GM13977 (cell line): ENCODE measurements around the gene TTBK1.

Experiments used
- DNase-seq: peaks from one replicate; pipeline ENCODE4 v3.0.0; 2012; ENCODE audit warnings: low spot score
- CTCF ChIP-seq: IDR thresholded peaks from 2 replicates; pipeline ENCODE4 v1.5.1; 2012; ENCODE audit warnings: mild to moderate bottlenecking, control low read depth; ENCODE audit not compliant: insufficient read depth; ENCODE audit errors: extremely low read depth, missing control alignments
- in situ Hi-C: fragments of 300-500 bp; cut with MboI; formaldehyde crosslinking; loops from one replicate; pipeline ENCODE4 v1.12.0; 2022; ENCODE audit warnings: low sequenced_read_pairs, low pct_unique_long_range_greater_than_20kb, mixed read lengths, inconsistent platforms; ENCODE audit not compliant: unreplicated experiment

TTBK1 gene

GRCh38 chr6:43313813-43314212, 70.5 kb downstream of the TTBK1 start:
- no peak for TF ChIP-seq CTCF
- in situ Hi-C loops: no loop called here
- no peak for DNase-seq

GRCh38 chr6:43318011-43318410, 74.7 kb downstream of the TTBK1 start:
- DNase-seq: no peak
- in situ Hi-C loops: no loop called here

DNA sequence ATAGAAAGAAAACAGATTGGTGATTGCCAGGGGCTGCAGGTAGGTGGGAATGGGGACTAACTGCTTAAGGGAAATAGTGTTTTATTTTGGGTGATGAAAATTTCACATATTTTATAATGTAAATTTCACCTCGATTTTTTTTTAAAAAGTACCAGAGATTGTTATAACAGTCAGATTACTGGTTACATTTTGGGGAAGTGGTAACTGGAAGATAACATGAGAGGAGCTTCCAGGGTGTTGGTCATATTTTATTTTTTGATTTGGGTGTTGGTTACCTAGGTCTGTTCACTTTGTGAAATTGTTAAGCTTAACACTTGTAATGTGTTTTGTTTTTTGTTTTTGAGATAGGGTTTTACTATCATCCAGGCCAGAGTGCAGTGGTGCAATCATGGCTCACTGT, 82.6 kb downstream of the TTBK1 start:
- DNase-seq: no peak
- no peak for TF ChIP-seq CTCF
- in situ Hi-C loops: no loop called here

More at GRCh38 chr6:43318011-43318410, 74.7 kb downstream of the TTBK1 start:
- no peak for TF ChIP-seq CTCF

- in situ Hi-C loops: no loop called here
- TF ChIP-seq CTCF: no peak
- DNase-seq: no peak
Observed at GRCh38 chr6:43328528-43328927, 85.2 kb downstream of the TTBK1 start.

DNA sequence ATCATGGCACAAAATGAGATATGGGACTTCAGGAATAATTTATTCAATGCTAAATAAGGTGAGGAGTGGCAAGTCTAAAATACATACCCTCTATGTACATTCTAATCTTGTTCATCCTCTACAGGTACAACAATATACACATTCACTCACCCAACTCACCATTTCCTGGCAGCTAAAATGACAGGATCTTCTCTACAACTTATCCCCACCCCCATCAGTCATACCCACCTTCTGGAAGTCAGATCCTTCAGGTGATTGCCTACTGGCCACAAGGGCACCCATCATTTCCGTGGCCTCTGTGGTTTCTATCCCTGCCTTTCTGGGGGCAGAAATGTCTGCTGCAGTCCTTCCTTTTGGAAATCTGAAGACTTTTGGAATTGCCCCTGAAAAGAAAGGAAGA, 88.2 kb downstream of the TTBK1 start:
- in situ Hi-C loops: no loop called here
- DNase-seq: no peak
- TF ChIP-seq CTCF: no peak

GRCh38 chr6:43331891-43332290, 88.6 kb downstream of the TTBK1 start:
- no peak for DNase-seq
- TF ChIP-seq CTCF: no peak
- in situ Hi-C loops: no loop called here
